DOHH2 (cell line): ENCODE results near the gene MVB12B.

Experiments
- H3F3A ChIP-seq: fragments of 200-600 bp; sonication (generic), shearing (Covaris generic); 2 replicates; pipeline ENCODE4 v1.6.0; 2016; ENCODE audit warnings: antibody characterized with exemption, mild to moderate bottlenecking; ENCODE audit not compliant: control insufficient read depth, insufficient read depth
- H3K27ac ChIP-seq: fragments of 200-600 bp; sonication (generic); 2 replicates; pipeline ENCODE4 v1.5.1; 2014; ENCODE audit warnings: low read depth, mild to moderate bottlenecking, low read length, moderate library complexity
- H3K27me3 ChIP-seq: fragments of 200-600 bp; sonication (generic); 2 replicates; pipeline ENCODE4 v1.6.1; 2014; ENCODE audit warnings: mild to moderate bottlenecking, low read length, mixed read lengths; ENCODE audit not compliant: control insufficient read depth
- H3K36me3 ChIP-seq: fragments of 200-600 bp; sonication (generic); 2 replicates; pipeline ENCODE4 v1.6.1; 2014; ENCODE audit warnings: mild to moderate bottlenecking, low read length, moderate library complexity, mixed read lengths; ENCODE audit not compliant: control insufficient read depth
- H3K4me1 ChIP-seq: fragments of 200-600 bp; sonication (generic); 2 replicates; pipeline ENCODE4 v1.6.1; 2014; ENCODE audit warnings: mild to moderate bottlenecking, low read length, mixed read lengths; ENCODE audit not compliant: control insufficient read depth
- H3K4me2 ChIP-seq: fragments of 200-600 bp; sonication (generic); 2 replicates; pipeline ENCODE4 v1.6.0; 2014; ENCODE audit warnings: mild to moderate bottlenecking, low read length, moderate library complexity
- H3K4me3 ChIP-seq: fragments of 200-600 bp; sonication (generic); 2 replicates; pipeline ENCODE4 v1.5.1; 2014; ENCODE audit warnings: mild to moderate bottlenecking, low read length, mixed read lengths
- H3K79me2 ChIP-seq: fragments of 200-600 bp; sonication (generic); 2 replicates; pipeline ENCODE4 v1.6.1; 2014; ENCODE audit warnings: mild to moderate bottlenecking, low read length, mixed read lengths; ENCODE audit not compliant: control insufficient read depth
- H3K9me2 ChIP-seq: fragments of 200-600 bp; sonication (generic); replicated peaks from 2 replicates; pipeline ENCODE4 v1.6.1; 2014; ENCODE audit warnings: mild to moderate bottlenecking, low read length, mixed read lengths; ENCODE audit not compliant: control insufficient read depth
- H3K9me3 ChIP-seq: fragments of 200-600 bp; sonication (generic); 2 replicates; pipeline ENCODE4 v1.6.1; 2014; ENCODE audit warnings: antibody characterized with exemption, low read length, mixed read lengths; ENCODE audit not compliant: control insufficient read depth, insufficient read depth
- H4K20me1 ChIP-seq: fragments of 200-600 bp; sonication (generic); 2 replicates; pipeline ENCODE4 v1.6.0; 2014; ENCODE audit warnings: low read depth, mild to moderate bottlenecking, antibody characterized with exemption, low read length, moderate library complexity; ENCODE audit not compliant: control insufficient read depth, insufficient read depth
- EZH2phosphoT487 ChIP-seq: fragments of 200-600 bp; sonication (generic); IDR thresholded peaks from 2 replicates; pipeline ENCODE4 v1.6.1; 2017; ENCODE audit warnings: borderline replicate concordance, mild to moderate bottlenecking, antibody characterized with exemption, low read length, moderate library complexity, mixed read lengths
- TF ChIP-seq, protein P1 (sequence below): fragments of 200-600 bp; sonication (generic); IDR thresholded peaks from one replicate; pipeline ENCODE4 v1.5.1; 2014; ENCODE audit warnings: antibody characterized with exemption, mild to moderate bottlenecking, low read depth, low read length; ENCODE audit not compliant: poor library complexity, severe bottlenecking

The MVB12B gene

DNA sequence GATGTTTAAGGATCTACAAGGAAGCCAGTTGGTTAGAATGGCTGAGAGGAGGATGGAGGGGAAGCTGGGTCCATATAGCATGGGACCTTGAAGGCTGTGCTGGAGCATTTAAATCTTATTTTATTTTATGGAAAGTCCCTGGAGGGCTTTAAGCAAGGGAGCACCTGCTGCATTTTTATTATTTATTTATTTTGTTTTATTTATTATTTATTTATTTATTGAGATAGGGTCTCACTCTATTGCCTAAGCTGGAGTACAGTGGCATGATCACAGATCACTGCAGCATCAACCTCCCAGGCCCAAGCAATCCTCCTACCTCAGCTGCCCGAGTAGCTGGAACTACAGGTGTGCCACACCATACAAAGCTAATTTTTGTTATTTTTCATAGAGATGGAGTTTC, 4.9 kb upstream of the MVB12B start:
- no peaks in the 10 kb centered on the region for H3K36me3 ChIP-seq
- H3K4me1 ChIP-seq = no peaks in the 10 kb centered on the region
- H3F3A ChIP-seq = no peaks in the 10 kb centered on the region
- no peak overlapping the region for H3K4me3 ChIP-seq
- H3K4me2 ChIP-seq = no peak overlapping the region
- H4K20me1 ChIP-seq = no peaks in the 10 kb centered on the region
- H3K9me3 ChIP-seq = peaks cover 11% of the 10 kb centered on the region; the same call in 1 of the 2 replicates
- H3K79me2 ChIP-seq = no peaks in the 10 kb centered on the region
- TF ChIP-seq, protein P1, sequence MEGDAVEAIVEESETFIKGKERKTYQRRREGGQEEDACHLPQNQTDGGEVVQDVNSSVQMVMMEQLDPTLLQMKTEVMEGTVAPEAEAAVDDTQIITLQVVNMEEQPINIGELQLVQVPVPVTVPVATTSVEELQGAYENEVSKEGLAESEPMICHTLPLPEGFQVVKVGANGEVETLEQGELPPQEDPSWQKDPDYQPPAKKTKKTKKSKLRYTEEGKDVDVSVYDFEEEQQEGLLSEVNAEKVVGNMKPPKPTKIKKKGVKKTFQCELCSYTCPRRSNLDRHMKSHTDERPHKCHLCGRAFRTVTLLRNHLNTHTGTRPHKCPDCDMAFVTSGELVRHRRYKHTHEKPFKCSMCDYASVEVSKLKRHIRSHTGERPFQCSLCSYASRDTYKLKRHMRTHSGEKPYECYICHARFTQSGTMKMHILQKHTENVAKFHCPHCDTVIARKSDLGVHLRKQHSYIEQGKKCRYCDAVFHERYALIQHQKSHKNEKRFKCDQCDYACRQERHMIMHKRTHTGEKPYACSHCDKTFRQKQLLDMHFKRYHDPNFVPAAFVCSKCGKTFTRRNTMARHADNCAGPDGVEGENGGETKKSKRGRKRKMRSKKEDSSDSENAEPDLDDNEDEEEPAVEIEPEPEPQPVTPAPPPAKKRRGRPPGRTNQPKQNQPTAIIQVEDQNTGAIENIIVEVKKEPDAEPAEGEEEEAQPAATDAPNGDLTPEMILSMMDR = no peak
- TF ChIP-seq EZH2phosphoT487 = no peak
- no peak overlapping the region for H3K27ac ChIP-seq
- peaks cover 10% of the 10 kb centered on the region for H3K27me3 ChIP-seq
- H3K9me2 ChIP-seq = no peaks in the 10 kb centered on the region

DNA sequence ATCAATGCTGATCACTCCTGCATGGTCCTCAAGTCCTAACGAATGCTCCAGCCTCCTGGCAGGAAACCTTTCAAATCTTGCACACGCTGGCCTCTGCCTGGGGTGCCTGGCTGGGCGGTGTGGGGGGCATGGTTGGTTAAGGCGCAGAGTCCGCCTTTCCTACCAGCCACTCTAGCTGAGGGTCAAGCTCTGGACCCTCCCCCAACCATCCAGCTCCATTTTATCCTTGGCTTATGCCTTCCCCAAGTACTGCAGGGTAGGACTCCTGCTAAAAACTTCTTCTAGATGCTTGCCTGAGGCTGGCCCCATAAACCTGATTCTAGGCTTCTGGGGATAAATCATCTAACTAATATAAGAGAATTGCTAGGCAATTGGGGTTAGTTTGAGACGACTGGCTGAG, 808 bp upstream of the MVB12B start:
- H3K4me2 ChIP-seq = peak overlapping the region; percentile 44
- H3F3A ChIP-seq = no peaks in the 10 kb centered on the region
- H3K9me2 ChIP-seq = no peaks in the 10 kb centered on the region
- no peaks in the 10 kb centered on the region for H4K20me1 ChIP-seq
- peaks cover 32% of the 10 kb centered on the region for H3K27me3 ChIP-seq
- H3K9me3 ChIP-seq = peaks cover 11% of the 10 kb centered on the region; the same call in 1 of the 2 replicates
- no peak overlapping the region; the same call in 1 of the 2 replicates for H3K4me3 ChIP-seq
- H3K79me2 ChIP-seq = no peaks in the 10 kb centered on the region
- H3K36me3 ChIP-seq = no peaks in the 10 kb centered on the region
- H3K4me1 ChIP-seq = peaks cover 4% of the 10 kb centered on the region; the same call in 1 of the 2 replicates
- TF ChIP-seq EZH2phosphoT487 = no peak
- TF ChIP-seq, protein P1 = no peak
- H3K27ac ChIP-seq = no peak overlapping the region

DNA sequence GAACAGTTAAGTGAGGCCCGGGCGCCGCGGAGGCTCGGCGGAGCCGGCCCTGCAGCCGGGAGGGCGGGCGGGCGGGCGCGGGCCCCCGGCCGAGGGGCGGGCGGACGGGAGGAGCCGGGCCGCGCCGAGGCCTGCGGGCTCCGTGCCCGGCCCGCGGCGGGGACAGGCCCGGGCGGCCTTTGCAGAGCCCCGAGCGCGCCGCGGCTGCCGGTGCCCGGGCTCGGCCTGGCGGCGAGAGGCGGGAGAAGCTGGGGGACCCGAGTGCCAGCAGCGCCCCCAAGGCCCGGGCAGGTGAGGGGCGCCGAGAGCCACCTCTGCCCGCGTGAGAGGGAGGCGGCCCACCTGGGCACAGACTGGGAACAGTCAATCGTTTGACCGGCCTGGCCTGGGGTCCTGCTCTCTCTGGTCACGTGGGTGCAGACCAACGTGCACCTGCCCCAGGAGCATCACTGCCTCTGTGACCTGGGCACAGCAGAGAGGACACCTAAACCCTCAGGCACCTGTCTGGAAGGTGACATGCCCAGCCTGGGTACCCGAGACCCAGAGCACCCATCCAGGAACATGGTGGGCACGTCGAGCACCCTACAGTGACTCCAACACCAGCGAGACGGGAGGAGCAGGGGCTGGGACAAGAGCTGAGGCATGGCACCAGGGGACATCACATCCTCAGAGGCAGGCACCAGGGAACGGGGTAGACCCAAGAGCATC, 531 bp downstream of the MVB12B start:
- H3K27ac ChIP-seq = no peak overlapping the region
- TF ChIP-seq, protein P1 = peak; percentile 23
- TF ChIP-seq EZH2phosphoT487 = no peak
- no peaks in the 10 kb centered on the region for H3K79me2 ChIP-seq

More for the DNA sequence above, 531 bp downstream of the MVB12B start:
- peaks cover 4% of the 10 kb centered on the region; the same call in 1 of the 2 replicates for H3K4me1 ChIP-seq
- peak overlapping the region; percentile 60 for H3K4me2 ChIP-seq
- peaks cover 36% of the 10 kb centered on the region for H3K27me3 ChIP-seq
- no peaks in the 10 kb centered on the region for H4K20me1 ChIP-seq
- H3K4me3 ChIP-seq = peak overlapping the region; percentile 63
- no peaks in the 10 kb centered on the region for H3F3A ChIP-seq
- H3K36me3 ChIP-seq = no peaks in the 10 kb centered on the region
- peaks cover 11% of the 10 kb centered on the region; the same call in 1 of the 2 replicates for H3K9me3 ChIP-seq
- H3K9me2 ChIP-seq = no peaks in the 10 kb centered on the region
